Measurements from ENCODE around the gene LYST.

- TF ChIP-seq, protein P1, sequence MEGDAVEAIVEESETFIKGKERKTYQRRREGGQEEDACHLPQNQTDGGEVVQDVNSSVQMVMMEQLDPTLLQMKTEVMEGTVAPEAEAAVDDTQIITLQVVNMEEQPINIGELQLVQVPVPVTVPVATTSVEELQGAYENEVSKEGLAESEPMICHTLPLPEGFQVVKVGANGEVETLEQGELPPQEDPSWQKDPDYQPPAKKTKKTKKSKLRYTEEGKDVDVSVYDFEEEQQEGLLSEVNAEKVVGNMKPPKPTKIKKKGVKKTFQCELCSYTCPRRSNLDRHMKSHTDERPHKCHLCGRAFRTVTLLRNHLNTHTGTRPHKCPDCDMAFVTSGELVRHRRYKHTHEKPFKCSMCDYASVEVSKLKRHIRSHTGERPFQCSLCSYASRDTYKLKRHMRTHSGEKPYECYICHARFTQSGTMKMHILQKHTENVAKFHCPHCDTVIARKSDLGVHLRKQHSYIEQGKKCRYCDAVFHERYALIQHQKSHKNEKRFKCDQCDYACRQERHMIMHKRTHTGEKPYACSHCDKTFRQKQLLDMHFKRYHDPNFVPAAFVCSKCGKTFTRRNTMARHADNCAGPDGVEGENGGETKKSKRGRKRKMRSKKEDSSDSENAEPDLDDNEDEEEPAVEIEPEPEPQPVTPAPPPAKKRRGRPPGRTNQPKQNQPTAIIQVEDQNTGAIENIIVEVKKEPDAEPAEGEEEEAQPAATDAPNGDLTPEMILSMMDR (conservative IDR thresholded peaks at IDR 0.05; ENCODE audit: low read length): no peak
- TF ChIP-seq EZH2phosphoT487 (IDR thresholded peaks at IDR 0.05; ENCODE audit: borderline replicate concordance, low read depth, low read length): no peak
Observed at GRCh38 chr1:235858766-235859165, 7.9 kb downstream of the LYST start.

All from OCI-LY7 (cell line).